WI38 (cell line): ENCODE results near the gene PDCD2L.
A peak's percentile ranks its signal among the peaks of the same experiment; 100 is the strongest.
"Not testable (repeated sequence)": the region's sequence is repeated elsewhere in the genome, so short reads cannot be mapped to it uniquely, and the experiment has no call there.

ENCODE experiments used
- H3K4me3 ChIP-seq: 2 replicates; pipeline ENCODE4 v1.5.1; 2011; ENCODE audit warnings: low read depth, mild to moderate bottlenecking, control low read depth, low read length
- TF ChIP-seq, protein P1 (sequence below): IDR thresholded peaks from 2 replicates; pipeline ENCODE4 v1.5.1; 2012; ENCODE audit warnings: low read depth, mild to moderate bottlenecking, control low read depth, low read length

PDCD2L gene

DNA sequence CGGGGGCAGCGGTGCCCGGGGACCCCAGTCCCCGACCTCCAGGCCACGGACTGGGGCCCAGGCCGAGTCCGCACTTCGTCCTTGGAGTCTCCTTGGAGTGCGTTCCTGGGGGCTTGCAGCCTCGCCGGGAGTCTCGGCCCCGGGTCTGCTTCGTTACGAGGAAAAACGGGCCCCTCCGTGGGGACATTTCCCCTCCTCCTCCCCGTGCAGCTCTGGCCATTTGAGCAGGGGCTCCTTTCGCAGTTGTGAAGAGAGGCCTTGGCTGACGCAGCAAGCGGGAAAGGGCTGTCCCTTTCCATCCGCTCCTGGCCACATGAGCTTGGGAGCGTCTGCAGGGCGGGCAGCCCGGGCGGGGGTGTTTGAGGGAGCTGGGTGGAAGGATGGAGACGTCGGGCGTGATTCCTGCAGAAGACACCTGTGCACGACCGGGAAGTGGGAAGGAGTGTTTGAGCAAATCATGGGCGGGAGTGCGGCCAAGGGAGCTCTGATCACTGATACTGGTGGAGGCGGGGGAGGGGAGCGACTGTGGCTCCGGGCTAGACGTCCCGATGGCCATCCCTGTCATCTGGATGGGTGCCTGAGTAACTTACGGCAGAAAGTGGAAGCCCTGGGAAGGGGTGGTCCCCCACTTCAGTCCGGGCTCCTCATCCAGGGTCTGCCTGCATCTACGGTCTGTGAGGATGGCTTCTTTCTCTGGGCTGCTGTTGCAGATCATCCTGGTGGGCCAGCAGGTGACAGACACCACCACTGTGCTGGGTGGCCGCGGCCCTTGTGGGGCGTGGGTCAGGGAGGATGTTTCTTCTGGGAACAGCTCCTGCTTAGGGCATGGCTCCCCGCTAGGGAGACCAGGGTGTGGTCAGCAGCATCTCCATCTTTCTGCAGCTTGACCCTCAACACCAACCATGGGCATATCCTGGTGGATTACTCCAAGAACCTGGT is 38.5 kb upstream of the PDCD2L start:
- H3K4me3 ChIP-seq = peak overlapping the region; percentile 88
- TF ChIP-seq, protein P1, sequence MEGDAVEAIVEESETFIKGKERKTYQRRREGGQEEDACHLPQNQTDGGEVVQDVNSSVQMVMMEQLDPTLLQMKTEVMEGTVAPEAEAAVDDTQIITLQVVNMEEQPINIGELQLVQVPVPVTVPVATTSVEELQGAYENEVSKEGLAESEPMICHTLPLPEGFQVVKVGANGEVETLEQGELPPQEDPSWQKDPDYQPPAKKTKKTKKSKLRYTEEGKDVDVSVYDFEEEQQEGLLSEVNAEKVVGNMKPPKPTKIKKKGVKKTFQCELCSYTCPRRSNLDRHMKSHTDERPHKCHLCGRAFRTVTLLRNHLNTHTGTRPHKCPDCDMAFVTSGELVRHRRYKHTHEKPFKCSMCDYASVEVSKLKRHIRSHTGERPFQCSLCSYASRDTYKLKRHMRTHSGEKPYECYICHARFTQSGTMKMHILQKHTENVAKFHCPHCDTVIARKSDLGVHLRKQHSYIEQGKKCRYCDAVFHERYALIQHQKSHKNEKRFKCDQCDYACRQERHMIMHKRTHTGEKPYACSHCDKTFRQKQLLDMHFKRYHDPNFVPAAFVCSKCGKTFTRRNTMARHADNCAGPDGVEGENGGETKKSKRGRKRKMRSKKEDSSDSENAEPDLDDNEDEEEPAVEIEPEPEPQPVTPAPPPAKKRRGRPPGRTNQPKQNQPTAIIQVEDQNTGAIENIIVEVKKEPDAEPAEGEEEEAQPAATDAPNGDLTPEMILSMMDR = no peak

DNA sequence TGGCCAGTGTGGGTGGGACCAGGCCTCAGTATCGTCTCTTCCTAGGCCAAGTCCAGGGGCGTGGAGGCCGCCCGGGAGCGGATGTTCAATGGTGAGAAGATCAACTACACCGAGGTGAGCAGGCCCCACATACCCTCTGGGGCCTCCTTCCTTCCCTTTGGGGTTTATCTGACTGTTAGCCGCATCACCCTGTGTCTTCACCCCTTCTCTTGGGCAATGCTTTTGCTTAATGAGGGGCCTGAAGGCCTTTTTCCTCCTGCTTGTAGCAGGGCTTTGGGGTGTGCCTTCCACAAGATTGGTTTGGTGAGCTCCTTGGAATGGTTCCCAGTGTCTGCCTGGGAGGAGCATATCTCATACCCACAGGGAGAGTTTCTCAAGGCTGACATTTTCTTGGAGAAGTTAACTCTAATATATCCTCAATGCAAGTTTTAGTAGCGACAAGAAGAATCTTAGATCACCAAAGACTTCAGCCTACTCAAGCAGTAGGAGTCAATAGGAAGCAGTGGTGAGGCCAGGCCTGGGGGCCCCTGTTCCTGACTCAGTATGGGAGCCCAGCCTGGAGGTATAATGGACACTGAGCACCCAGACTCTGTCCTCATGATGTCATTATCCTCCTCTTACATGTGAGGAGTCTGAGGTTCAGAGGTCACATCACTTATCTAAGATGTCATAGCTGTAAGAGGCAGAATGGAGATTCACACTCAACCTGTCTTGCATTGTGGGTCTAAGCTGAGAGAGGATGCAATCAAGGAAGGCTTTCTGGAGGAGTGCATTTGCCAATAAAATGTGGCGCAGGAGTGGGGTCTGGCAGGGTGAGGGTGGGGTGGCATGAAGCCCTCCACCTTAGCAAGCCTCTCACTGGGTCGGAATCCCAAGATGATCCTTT is 37.2 kb upstream of the PDCD2L start:
- H3K4me3 ChIP-seq = peak overlapping the region; percentile 88
- TF ChIP-seq, protein P1 = no peak

DNA sequence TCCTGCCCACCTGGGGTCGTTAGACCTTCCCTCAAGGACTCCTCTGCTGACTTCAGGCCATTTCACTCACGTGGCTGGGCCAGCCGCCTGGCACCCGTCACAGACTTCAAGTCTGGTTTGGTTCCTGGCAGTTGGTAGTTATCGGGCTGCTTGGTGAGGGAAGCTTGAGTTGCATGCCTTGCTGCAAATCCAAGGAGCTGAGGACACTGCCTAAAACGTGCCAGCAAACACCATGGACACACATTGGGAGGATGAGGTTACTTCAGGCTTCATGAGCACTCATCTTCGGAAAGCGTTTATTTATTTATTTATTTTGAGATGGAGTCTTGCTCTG is 36.6 kb upstream of the PDCD2L start:
- TF ChIP-seq, protein P1 = no peak
- no peak overlapping the region for H3K4me3 ChIP-seq

DNA sequence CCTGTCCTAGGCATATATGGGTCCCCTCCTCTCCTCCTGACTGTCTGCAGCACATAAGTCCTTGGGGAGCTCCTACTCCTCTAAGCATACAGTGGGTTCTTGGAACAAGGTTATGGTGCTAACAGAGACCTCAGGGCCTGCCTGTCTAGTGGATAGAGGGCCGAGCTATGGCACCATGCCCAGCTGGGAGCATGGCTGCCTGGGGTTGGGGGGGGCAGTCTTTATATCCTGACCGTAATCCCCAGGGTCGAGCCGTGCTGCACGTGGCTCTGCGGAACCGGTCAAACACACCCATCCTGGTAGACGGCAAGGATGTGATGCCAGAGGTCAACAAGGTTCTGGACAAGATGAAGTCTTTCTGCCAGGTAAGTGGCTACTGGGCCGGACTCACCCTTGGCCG is 35.9 kb upstream of the PDCD2L start:
- TF ChIP-seq, protein P1 = no peak
- H3K4me3 ChIP-seq = no peak overlapping the region

DNA sequence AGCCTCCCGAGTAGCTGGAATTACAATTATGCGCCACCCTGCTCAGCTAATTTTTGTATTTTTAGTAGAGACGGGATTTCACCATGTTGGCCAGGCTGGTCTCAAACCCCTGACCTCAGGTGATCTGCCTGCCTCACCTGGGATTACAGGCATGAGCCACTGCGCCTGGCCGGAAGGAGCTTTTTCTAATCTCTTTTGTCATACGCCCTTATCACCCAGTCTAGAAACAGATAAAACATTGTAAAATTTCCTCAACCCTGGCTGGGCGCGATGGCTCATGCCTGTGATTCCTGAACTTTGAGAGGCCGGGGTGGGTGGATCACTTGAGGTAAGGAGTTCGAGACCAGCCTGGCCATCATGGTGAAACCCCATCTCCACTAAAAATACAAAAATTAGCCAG is 35.0 kb upstream of the PDCD2L start:
- not testable (repeated sequence) for H3K4me3 ChIP-seq

DNA sequence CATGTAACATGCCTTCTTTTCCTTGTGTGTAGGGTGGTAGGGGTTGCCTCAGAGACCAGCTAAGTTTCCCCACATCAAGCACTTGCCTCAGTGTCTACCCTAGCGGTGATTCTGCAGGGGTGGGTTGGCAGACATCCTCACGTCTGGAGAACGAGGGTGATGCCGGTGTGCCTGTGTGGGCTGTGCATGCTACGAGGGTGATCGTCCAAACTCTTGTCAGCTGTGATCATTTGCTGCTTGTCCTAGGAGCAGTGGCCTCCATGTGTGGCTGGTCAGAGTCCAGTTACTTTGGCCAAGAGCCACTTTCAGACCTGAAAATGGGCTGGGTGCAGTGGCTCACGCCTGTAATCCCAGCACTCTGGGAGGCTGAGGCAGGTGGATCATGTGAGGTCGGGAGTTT is 34.1 kb upstream of the PDCD2L start:
- TF ChIP-seq, protein P1 = no peak
- H3K4me3 ChIP-seq = no peak overlapping the region

DNA sequence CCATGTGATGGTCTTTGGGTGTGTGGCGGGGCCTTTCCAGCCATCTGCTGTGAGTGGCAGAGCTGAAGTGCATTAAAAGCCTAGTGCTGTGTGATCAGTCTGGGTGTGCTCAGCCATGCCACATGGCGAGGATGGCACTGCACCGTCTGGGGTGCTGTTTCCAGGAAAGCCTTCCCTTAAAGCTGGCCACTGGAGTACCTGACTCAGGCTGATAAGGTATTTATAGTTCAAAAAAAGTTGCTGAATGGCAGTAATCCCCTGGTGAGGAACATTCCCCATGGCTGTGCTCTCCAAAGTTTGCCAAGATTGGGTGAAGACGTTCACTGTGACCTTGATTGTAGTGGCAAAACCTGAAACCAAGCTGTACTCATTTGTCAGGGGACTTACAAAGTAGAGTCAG is 33.2 kb upstream of the PDCD2L start:
- no peak overlapping the region for H3K4me3 ChIP-seq
- TF ChIP-seq, protein P1 = no peak
